NCI-H446 treated with DMSO at 0.1 percent for 48 hours (cell line): ENCODE results near the gene ADPRHL1.
"Not testable (repeated sequence)": the region's sequence is repeated elsewhere in the genome, so short reads cannot be mapped to it uniquely, and the experiment has no call there.

ENCODE experiments used
- DNase-seq: peaks from one replicate; lab custom pipeline; 2025; lab: John Stamatoyannopoulos, UW

Gene ADPRHL1

DNA sequence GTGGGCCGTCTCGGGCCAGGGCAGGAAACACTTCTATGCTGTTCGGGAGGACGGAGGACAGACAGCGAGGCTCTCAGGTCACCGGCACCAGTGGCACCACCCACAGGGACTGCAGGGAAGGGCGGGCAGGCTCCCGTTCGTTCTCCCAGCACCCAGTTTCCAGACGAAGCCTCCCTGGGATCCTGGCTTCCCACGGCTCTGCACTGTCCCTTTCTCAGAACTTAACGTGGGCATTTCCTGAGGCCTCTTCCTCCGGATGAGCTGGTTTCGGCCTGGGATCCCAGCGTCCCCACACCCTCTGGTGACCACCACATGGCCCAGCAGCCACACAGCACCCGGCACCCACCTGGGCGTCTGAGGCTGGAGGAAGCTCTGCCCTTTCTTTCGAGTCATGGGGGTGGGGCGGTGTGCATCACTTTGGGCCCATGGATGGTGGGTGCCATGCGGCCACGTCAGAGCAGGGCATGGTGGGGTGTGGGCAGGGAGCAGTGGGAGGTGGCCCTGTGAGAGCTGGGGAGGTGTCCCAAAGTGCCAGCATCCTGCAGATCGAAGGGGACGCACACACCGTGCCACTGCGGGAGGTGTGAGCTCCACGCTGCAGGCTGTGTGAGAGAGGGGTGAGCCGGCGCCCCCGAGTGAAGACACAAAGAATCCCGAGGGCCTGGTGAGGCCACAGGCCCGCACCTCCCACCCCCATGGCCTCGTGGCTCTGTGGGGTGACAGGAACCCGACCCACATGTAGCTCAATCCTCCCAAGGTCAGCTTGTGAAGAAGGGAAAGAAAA is 50.6 kb downstream of the ADPRHL1 start:
- DNase-seq, result no peak

DNA sequence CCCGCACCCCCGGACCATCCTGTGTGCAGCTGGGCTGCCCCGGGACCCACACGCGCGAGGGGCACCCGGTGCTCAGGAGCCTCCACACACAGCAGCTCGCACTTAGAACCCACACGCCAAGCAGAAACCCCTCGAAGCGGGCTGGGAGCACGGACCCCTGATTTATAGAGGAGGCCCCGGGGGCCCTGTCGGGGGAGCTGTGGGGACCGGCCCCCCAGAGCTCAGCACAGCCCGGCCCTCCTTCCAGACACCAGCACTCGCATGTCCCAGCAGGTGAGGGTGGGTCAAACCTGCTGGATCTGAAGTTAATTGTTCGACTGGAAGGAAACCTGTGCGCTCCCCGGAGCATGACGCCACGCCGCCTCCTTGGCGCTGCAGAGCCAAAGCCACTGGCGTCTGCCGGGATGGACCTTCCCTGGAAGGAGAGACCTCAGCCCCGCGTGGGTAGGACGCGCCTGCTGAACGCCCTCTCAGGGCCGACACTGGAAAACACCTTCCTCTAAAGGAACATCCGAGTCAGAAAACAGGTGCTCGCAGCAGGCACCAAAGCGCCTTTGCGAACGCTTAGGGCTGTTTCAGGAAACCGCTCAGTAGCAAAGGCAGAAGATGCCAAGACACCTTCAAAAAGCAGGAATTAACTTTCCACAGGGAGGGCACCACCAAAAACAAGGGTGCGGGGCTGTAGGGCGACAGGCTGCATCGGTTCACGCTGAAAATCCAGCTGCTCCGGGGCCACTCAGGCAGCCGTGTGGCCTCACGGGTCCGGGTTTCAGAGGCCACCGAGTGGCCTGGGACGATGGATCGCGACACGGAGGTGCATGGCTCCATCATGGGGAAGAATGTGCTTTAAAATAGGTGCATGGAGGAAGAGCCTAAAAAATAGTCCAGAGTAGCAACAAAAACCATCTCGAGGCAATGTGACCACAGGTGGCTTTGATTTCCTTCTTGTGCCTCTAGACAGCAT is 51.6 kb downstream of the ADPRHL1 start:
- DNase-seq, result no peak

DNA sequence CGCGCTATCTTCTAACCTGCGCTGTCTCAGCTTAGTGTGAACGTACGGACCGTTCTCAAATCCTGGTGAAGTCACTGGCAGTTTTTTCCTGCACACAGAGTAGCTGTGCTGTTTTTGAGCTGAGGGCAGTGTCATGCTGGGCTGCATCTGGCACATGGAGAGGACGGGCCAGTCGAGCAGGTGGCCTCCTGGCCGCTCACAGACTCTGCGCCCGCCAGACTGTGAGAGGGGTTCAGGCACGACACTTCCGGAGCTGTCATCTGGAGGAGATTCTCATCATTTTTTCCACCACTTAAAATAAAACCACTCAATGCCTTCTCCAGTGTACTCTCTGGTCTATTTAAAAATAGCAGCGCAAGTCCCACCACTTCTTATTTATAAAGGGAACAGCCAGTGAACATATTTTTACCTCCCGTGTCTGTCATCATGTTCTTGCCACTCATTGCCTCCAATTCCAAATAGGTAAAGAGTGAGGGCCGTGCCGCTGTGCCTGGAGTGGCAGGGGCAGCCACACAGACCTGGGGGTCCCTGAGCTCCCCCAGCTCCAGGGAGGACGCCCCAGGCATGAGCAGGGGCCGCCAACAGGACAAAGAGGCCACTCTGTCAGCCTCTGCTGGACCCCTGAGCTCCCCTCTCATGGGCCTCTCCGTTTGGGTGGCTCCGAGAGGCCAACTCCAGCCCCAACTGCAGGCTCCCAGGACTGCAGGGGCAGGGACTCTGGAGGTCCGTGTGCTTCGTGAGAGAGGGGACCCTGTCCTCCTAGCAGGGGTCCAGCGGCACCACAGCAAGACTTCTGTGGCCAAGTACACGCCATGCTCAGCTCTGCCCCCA is 52.5 kb downstream of the ADPRHL1 start:
- no peak for DNase-seq

DNA sequence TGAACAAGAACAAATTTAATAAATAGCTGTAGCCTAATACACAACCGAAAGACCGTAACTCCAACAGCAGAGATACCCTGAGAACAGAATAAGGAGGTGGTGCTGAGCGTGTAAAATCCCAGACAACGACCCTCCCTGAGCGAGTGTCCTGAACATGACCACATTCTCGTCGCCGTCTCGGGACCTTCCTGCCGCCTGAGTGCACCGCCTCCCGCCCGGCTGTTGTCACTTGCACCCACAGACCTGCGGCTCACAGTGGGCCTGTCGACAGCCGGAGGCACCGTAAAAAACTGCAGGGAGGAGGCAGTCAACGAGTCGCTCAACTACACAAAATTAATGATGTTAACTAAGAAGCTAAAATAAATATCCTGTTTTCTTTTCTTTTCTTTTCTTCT is 53.5 kb downstream of the ADPRHL1 start:
- DNase-seq, result no peak

DNA sequence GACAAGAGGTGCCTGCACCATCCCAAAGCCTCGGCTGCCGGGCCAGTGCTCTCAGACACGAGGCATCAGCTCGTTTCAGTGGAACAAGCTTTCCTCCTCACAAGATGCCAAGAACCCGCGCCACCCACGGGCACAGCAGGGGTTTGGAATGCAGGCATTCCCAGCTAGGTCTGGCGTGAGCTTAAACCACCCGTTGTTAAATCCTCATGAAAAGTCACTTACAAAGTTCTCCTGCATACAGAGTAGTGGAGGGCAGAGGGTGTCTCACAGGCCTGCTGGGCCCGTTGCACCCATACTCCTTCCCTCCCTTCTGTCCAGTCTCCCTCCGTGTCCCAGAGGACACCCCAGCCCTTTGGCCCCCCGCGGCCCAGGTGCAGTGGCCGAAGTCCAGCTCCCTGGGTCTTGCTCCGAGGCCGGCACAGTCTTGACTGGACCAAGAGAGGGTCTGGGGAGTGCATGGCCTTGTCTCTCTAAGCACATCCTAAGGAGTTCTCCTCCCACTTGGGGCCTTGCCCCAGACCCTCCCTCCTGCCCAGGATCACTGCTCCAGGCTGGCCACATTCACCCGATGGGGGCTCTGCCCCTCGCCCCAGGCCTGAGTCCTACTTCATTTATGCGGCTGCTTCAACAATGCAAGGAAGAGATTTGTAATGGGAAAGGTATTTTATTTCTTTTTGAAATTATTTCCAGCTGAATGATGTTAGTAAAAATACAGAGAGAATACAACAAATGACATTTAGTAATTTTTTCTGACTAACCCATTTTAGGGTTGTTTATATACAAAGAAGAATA is 54.1 kb downstream of the ADPRHL1 start:
- DNase-seq, result no peak

DNA sequence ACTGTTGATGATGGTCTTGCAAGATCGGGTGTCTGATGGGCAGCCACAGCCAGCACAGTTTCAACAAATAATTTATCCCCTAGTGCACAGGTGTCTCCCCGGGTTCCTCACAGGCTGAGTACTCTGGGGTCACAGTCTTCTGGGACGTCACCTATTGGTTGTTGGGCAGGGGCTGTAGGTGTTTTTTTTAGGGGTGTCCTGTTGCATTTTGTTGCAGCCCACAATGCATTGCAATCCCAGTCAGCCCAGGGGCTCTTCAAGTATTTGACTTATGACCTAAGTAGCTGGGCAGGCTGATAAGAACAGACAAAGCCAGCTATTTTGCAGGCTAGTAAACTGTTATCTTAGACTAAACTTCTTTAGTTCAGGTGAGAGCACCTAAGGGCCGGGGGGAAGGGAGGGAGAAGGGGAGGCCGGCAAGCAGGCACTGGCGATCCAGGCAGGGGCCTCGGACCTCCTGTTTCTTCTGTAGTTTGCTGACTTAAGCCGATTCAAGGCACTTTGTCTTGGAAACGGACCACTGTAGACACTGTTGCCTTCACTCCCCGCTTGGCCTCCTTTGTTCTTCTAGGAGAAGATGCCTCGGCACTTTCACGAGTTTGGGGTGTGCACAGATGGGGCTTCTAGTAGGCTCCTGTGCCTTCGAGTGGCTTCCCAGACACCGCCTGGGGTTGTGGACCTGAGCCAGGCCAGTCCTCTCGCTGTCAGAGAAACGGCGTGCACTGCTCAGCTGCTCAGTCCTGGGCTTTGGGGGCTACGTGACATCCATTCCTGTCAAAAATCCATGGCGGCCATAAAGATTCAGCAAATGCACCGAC is 55.5 kb downstream of the ADPRHL1 start:
- no peak for DNase-seq

DNA sequence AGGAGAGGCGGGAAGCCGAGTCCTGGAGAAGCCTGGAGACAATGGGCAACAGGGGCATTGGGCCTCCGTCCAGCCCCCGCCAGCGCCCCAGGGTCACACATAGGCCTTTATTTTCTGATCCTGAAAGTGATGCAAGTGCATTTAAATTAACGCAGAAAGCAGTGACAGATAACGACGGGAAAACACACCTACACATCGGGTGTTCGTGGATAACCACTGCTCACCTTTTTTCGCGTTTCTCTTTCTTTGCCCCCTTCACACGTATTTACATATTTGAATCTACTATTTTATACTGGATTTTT is 59.0 kb downstream of the ADPRHL1 start:
- no peak for DNase-seq

DNA sequence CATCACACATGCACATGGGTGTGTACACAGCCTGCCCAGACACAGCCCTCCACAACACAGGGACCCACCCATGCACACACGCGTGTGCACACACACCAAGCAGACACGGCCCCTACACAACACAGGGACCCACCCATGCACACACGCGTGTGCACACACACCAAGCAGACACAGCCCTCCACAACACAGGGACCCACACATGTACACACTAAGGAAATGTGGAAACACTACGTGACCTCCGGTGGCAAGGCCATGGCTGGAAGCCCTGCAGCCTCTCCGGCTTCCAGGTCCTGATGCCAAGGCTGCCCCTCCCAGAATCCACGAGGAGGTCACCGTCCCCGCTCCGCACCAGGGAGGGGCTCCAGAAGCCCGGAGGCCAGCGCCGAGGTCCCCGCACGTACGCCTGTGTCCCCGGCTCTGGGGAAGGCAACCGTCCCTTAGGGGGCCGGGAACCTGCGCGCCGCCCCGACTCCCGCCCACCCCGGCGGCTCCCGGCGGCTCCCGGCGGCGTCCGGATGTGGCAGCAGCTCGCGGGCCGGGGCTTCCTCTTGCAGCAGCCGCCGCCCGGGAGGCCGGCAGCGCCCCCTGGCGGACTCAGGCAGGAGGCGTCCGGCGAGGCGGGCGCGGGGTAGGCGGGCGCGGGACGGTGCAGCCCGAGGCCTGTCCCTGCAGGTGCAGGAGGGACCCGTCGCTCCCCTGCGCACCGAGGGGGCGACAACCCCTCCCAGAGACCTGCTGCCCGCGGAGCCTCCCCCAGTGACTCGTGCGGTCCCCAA is 59.5 kb downstream of the ADPRHL1 start:
- no peak for DNase-seq

DNA sequence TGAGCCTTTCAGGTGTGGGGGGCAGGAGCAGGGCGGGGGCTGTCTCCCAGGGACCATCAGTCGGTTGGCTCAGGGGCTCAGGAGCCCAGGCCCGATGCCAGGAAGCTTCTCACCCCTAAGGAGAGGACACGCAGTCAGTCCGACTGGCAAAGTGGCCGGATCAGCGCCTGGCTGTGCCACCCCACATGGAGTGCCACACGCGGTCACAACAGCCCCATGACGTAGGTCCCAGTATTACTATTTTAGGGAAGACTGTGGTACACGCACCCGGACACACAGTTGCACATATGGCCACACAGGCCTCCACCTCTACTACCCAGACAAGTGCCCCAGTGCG is 60.1 kb downstream of the ADPRHL1 start:
- no peak for DNase-seq

DNA sequence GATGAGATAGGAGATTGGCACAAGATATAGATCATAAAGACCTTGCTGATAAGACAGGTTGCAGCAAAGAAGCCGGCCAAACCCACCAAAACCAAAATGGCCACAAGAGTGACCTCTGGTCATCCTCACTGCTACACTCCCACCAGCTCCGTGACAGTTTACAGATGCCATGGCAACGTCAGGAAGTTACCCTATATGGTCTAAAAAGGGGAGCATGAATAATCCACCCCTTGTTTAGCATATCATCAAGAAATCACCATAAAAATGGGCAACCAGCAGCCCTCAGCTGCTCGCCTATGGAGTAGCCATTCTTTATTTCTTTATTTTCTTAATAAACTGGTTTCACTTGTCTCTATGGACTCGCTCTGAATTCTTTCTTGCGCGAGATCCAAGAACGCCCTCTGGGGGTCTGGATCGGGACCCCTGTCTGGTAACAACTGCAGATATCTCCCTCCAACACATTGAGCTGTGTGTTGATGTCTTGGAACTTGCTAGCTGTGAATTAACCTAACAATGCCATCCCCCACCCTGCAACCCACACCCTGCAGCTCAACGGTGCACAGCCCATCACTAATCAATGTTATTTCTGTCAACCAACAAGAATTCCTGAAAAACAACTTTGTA is 62.3 kb downstream of the ADPRHL1 start:
- no peak for DNase-seq

DNA sequence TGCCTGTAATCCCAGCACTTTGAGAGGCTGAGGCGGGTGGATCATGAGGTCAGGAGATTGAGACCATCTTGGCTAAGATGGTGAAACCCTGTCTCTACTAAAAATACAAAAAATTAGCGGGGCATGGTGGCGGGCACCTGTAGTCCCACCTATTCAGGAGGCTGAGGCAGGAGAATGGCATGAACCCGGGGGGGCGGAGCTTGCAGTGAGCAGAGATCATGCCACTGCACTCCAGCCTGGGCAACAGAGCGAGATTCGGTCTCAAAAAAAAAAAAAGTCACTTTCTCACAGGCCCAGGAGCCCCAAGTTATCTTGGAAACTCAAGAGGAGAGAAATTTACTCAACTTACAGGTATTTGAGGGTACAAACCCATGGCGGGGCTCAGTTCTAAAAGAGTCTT is 63.7 kb downstream of the ADPRHL1 start:
- DNase-seq, result not testable (repeated sequence)

DNA sequence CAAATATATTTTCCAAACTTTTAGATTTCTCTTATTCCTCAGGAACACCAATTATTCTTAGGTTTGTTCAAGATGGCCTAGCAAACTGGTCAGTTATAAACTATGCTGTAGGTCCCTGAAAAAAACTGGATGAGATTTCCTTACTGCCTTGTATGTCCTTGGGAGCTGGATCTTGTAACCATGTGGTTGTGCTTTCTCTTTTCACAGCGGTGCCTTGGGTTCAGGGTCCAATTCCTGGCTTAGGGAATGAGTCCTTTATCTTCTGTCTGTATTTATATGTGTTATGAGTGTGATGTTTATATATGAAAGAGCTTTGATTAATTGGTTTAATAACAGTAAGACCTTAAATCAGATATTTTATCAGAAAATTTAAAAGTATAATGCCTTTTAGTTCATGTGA is 65.9 kb downstream of the ADPRHL1 start:
- no peak for DNase-seq

DNA sequence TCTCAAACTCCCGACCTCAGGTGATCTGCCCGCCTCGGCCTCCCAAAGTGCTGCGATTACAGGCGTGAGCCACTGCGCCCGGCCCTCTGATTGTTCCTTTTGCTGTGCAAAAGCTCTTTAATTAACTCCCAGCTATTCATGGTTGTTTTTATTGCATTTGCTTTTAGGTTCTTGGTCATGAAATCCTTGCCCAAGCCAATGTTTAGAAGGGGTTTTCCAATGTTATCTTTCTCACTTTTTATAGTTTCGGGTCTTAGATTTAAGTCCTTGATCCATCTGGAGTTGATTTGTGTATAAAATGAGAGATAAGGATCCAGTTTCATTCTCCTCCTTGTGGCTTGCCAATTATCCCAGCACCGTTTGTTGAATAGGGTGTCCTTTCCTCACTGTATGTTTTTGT is 70.2 kb downstream of the ADPRHL1 start:
- DNase-seq, result no peak

DNA sequence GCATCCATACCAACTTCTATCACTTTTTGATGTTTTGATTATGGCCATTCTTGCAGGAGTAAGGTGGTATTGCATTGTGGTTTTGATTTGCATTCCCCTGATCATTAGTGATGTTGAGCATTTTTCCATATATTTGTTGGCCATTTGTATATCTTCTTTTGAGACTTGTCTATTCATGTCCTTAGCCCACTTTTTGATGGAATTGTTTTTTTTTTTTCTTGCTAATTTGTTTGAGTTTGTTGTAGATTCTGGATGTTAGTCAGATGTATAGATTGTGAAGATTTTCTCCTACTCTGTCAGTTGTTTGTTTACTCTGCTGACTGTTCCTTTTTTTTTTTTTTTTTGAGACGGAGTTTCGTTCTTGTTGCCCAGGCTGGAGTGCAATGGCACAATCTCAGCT is 70.7 kb downstream of the ADPRHL1 start:
- DNase-seq, result not testable (repeated sequence)

DNA sequence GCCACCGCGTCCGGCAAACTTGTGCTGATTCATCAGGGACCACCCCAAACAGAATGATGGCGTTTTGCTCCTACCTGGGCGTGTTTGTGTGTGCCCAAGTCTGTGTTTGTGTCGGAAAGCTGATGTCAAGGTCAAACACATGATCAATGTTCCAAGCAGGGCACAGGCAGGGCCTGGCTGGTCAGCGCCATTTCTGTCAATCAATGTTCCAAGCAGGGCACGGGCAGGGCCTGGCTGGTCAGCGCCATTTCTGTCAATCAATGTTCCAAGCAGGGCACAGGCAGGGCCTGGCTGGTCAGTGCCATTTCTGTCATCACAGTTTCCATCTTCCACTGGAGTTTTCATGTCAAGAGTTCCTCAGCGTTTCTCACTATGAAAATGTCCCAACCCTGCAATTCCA is 74.5 kb downstream of the ADPRHL1 start:
- DNase-seq, result no peak

DNA sequence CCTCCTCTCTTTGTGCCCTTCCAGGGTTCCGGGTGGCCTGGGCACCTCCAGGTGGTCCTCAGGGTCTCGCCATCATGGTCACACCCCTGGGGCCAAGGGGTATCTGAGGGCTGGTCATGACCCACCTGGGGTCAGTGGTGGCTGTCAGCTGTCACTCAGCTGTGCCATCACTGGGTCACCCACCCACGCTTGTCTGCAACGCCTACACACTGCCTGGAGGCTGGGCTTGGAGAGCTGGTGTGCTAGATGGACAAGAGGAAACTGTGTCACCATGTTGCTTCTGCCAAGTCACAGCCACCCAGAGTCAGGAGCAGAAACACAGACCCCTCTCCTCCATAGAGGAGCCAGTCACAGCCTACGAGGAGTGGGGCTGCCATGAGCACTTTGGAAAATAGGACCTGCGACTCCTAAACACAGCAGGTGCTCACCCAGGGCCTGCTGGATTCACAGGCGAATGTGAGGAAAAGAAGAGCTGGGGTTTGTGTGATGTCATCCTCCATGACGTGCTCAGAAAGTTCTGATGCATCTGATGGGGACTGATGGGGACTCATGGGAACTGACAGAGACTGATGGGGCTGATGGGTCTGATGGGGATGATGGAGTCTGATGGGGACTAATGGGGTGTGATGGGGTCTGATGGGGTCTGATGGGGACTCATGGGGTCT is 78.6 kb downstream of the ADPRHL1 start:
- DNase-seq, result no peak

DNA sequence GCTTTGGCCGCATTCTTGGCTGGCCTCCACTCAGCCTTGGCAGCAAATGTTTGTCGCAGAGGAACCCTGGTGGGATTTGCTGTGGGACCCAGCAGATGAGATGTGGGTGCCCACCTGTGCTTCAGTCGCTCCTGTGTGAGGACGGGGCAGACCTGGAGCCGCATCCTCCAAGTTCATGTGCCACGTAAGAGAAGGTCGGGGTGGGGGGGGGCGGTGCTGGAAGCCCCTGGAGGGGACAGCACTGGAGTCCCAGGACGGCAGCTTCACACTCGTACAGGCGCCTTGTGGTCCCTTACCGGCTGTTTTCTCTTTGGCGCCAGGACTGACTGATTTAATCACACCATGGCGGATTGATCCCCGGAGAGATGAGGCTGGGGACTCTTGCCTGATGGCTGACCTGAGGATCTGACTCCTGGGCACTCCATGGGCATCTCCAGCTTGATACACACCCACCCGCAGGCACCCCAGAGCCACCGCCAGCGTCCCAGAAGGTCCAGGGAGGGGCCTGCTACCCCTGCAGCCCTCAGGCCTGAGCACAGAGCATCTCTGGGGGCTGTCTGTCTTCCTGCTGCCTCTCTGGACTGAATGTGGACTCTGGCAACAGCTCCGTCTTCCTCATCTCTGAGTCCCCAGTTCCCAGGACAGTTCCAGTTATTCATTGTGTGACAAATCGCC is 79.3 kb downstream of the ADPRHL1 start:
- no peak for DNase-seq

DNA sequence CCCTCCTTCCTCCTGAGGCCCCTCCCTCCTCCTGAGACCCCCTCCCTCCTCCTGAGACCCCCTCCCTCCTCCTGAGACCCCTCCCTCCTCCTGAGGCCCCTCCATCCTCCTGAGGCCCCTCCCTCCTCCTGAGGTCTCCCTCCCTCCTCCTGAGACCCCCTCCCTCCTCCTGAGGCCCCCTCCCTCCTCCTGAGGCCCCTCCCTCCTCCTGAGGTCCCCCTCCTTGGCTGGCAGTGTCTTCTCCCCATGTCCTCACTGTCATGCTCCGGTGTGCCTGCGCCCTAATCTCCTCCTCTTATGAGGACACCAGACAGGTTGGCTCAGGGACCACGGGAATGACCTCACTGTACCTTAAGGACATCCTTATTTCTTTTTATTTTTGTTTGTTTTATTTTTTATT is 81.6 kb downstream of the ADPRHL1 start:
- not testable (repeated sequence) for DNase-seq

DNA sequence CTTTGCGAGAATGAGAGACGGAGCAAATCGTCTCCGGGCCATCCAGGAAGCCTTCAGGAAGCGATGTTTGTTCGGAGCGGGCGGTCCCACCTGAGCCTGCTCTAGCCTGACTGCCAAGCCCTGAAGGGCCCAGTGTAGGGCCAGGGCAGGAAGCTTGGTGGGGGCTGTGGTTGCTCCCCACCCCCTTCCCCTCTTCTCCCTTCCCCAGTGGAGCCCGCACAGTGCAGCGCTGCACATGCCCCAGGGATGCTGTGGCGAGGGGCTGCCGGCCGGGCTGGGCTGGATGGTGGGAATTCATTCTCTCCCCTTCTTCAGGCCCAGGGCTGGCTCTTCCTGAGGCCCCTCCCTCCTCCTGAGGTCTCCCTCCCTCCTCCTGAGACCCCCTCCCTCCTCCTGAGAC is 82.2 kb downstream of the ADPRHL1 start:
- no peak for DNase-seq
